ENCODE results near the gene PLXNC1.
A peak's percentile ranks its signal among the peaks of the same experiment; 100 is the strongest.

PLXNC1 gene

GRCh38 chr12:94200695-94201094, 52.3 kb downstream of the PLXNC1 start:
- Histone ChIP-seq H3K4me1 (ENCODE audit: control insufficient read depth, insufficient read depth, low read length) (no peaks in the 10 kb centered on the region), H3K9ac (ENCODE audit: low read length) (no peak overlapping the region), H3K4me3 (ENCODE audit: low read length) (no peak overlapping the region), H3K27me3 (replicated peaks; ENCODE audit: control insufficient read depth, insufficient read depth, low read length) (peaks cover 6% of the 10 kb centered on the region), H3K9me3 (ENCODE audit: control insufficient read depth, low read length) (peaks cover 7% of the 10 kb centered on the region), H3K36me3 (ENCODE audit: control insufficient read depth, insufficient read depth, low read length, severe bottlenecking) (no peaks in the 10 kb centered on the region)
- no peak for DNase-seq (ENCODE audit: low read depth)

- H3K4me1 ChIP-seq (ENCODE audit: control insufficient read depth, insufficient read depth, low read length): peaks cover 2% of the 10 kb centered on the region
- peaks cover 6% of the 10 kb centered on the region for H3K27me3 ChIP-seq (replicated peaks; ENCODE audit: control insufficient read depth, insufficient read depth, low read length)
- no peaks in the 10 kb centered on the region for H3K36me3 ChIP-seq (ENCODE audit: control insufficient read depth, insufficient read depth, low read length, severe bottlenecking)
- H3K9ac ChIP-seq (ENCODE audit: low read length): no peak overlapping the region
- H3K4me3 ChIP-seq (ENCODE audit: low read length): no peak overlapping the region
- DNase-seq (ENCODE audit: low read depth): no peak
- H3K9me3 ChIP-seq (ENCODE audit: control insufficient read depth, low read length): no peaks in the 10 kb centered on the region
Measured at GRCh38 chr12:94202245-94203180, 54.1 kb downstream of the PLXNC1 start.

GRCh38 chr12:94203181-94203546, 54.8 kb downstream of the PLXNC1 start:
- no peak overlapping the region for H3K9ac ChIP-seq (ENCODE audit: low read length)
- no peak overlapping the region for H3K4me3 ChIP-seq (ENCODE audit: low read length)
- peaks cover 6% of the 10 kb centered on the region for H3K27me3 ChIP-seq (replicated peaks; ENCODE audit: control insufficient read depth, insufficient read depth, low read length)
- no peaks in the 10 kb centered on the region for H3K9me3 ChIP-seq (ENCODE audit: control insufficient read depth, low read length)
- peaks cover 9% of the 10 kb centered on the region for H3K4me1 ChIP-seq (ENCODE audit: control insufficient read depth, insufficient read depth, low read length)
- H3K36me3 ChIP-seq (ENCODE audit: control insufficient read depth, insufficient read depth, low read length, severe bottlenecking): no peaks in the 10 kb centered on the region
- no peak for DNase-seq (ENCODE audit: low read depth)

DNA sequence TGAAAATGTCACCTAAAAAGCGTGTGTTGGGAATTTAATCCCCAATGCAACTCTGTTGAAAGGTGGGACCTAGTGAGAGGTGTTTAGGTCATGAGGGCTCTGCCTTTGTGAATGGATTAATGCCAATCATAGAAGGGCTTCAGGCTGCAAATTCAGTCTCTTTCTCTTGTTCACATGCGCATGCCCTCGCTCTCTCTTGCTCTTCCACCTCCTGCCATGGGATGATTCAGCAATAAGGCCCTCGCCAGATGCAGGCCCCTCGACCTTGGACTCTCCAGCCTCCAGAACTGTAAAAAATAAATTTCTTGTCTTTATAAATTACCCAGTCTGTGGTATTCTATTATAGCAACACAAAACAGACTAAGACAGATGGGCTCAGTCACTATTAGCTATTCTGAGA, 55.4 kb downstream of the PLXNC1 start:
- no peak for DNase-seq (ENCODE audit: low read depth)
- Histone ChIP-seq H3K36me3 (ENCODE audit: control insufficient read depth, insufficient read depth, low read length, severe bottlenecking) (no peaks in the 10 kb centered on the region), H3K4me3 (ENCODE audit: low read length) (no peak overlapping the region), H3K27me3 (replicated peaks; ENCODE audit: control insufficient read depth, insufficient read depth, low read length) (peaks cover 3% of the 10 kb centered on the region), H3K4me1 (ENCODE audit: control insufficient read depth, insufficient read depth, low read length) (peaks cover 15% of the 10 kb centered on the region), H3K9ac (ENCODE audit: low read length) (no peak overlapping the region), H3K9me3 (ENCODE audit: control insufficient read depth, low read length) (no peaks in the 10 kb centered on the region)

- Histone ChIP-seq H3K4me3 (ENCODE audit: low read length) (no peak overlapping the region), H3K36me3 (ENCODE audit: control insufficient read depth, insufficient read depth, low read length, severe bottlenecking) (no peaks in the 10 kb centered on the region), H3K4me1 (ENCODE audit: control insufficient read depth, insufficient read depth, low read length) (peaks cover 17% of the 10 kb centered on the region), H3K27me3 (replicated peaks; ENCODE audit: control insufficient read depth, insufficient read depth, low read length) (no peaks in the 10 kb centered on the region), H3K9ac (ENCODE audit: low read length) (no peak overlapping the region), H3K9me3 (ENCODE audit: control insufficient read depth, low read length) (no peaks in the 10 kb centered on the region)
- no peak for DNase-seq (ENCODE audit: low read depth)
Measured at GRCh38 chr12:94204499-94205247, 56.3 kb downstream of the PLXNC1 start.

- no peak for DNase-seq (ENCODE audit: low read depth)
- no peak overlapping the region for H3K9ac ChIP-seq (ENCODE audit: low read length)
- H3K9me3 ChIP-seq (ENCODE audit: control insufficient read depth, low read length): no peaks in the 10 kb centered on the region
- peaks cover 17% of the 10 kb centered on the region for H3K4me1 ChIP-seq (ENCODE audit: control insufficient read depth, insufficient read depth, low read length)
- H3K36me3 ChIP-seq (ENCODE audit: control insufficient read depth, insufficient read depth, low read length, severe bottlenecking): no peaks in the 10 kb centered on the region
- no peaks in the 10 kb centered on the region for H3K27me3 ChIP-seq (replicated peaks; ENCODE audit: control insufficient read depth, insufficient read depth, low read length)
- no peak overlapping the region for H3K4me3 ChIP-seq (ENCODE audit: low read length)
Measured at GRCh38 chr12:94205822-94206221, 57.4 kb downstream of the PLXNC1 start.

- no peaks in the 10 kb centered on the region for H3K27me3 ChIP-seq (replicated peaks; ENCODE audit: control insufficient read depth, insufficient read depth, low read length)
- H3K36me3 ChIP-seq (ENCODE audit: control insufficient read depth, insufficient read depth, low read length, severe bottlenecking): no peaks in the 10 kb centered on the region
- no peak overlapping the region for H3K4me3 ChIP-seq (ENCODE audit: low read length)
- no peak overlapping the region for H3K9ac ChIP-seq (ENCODE audit: low read length)
- H3K9me3 ChIP-seq (ENCODE audit: control insufficient read depth, low read length): no peaks in the 10 kb centered on the region
- peak; percentile 29 for DNase-seq (ENCODE audit: low read depth)
- H3K4me1 ChIP-seq (ENCODE audit: control insufficient read depth, insufficient read depth, low read length): peaks cover 17% of the 10 kb centered on the region
Measured at GRCh38 chr12:94206886-94207285, 58.5 kb downstream of the PLXNC1 start.

DNA sequence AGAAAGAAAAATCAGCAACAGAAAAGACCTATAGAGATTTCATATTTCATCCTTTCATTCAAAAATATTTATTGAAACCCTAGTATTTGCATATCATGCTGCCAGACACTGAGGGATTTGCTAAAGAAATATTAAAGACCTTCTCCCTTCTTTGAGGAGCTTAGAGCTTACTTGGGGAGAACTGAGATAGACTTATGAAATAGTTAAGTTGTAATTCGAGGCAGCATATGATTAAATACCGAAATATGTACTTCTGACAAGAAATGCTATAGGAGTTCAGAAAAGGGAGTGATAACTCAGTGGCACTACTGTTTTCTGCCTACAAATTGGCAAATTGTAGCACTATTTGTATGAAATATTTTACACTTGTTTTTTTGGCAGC, 59.1 kb downstream of the PLXNC1 start:
- H3K9me3 ChIP-seq (ENCODE audit: control insufficient read depth, low read length): no peaks in the 10 kb centered on the region
- no peak overlapping the region for H3K9ac ChIP-seq (ENCODE audit: low read length)
- peak; percentile 35 for DNase-seq (ENCODE audit: low read depth)
- peaks cover 17% of the 10 kb centered on the region for H3K4me1 ChIP-seq (ENCODE audit: control insufficient read depth, insufficient read depth, low read length)
- H3K27me3 ChIP-seq (replicated peaks; ENCODE audit: control insufficient read depth, insufficient read depth, low read length): no peaks in the 10 kb centered on the region
- H3K4me3 ChIP-seq (ENCODE audit: low read length): peak overlapping the region; percentile 62
- H3K36me3 ChIP-seq (ENCODE audit: control insufficient read depth, insufficient read depth, low read length, severe bottlenecking): no peaks in the 10 kb centered on the region

GRCh38 chr12:94207849-94208621, 59.7 kb downstream of the PLXNC1 start:
- Histone ChIP-seq H3K9ac (ENCODE audit: low read length) (no peak overlapping the region), H3K4me1 (ENCODE audit: control insufficient read depth, insufficient read depth, low read length) (peaks cover 17% of the 10 kb centered on the region), H3K4me3 (ENCODE audit: low read length) (peak overlapping the region; percentile 62), H3K27me3 (replicated peaks; ENCODE audit: control insufficient read depth, insufficient read depth, low read length) (no peaks in the 10 kb centered on the region), H3K9me3 (ENCODE audit: control insufficient read depth, low read length) (no peaks in the 10 kb centered on the region), H3K36me3 (ENCODE audit: control insufficient read depth, insufficient read depth, low read length, severe bottlenecking) (no peaks in the 10 kb centered on the region)
- DNase-seq (ENCODE audit: low read depth): no peak

DNA sequence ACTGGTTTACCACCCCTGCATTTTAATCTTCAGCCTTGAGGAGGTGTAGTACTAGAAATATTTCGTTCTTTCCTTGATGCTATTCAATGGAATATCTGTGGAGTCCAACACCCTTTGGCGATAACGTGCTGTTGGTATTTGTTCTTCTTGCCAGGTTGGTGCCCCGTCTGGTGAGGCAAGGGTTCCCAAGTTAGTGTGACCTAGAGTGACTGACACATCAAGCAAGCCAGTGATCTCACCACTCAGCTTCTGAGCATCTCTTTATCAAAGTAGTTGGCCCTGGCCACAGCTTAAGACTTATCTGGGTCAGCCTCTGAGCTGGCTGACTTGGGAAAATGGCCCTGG, 60.2 kb downstream of the PLXNC1 start:
- Histone ChIP-seq H3K36me3 (ENCODE audit: control insufficient read depth, insufficient read depth, low read length, severe bottlenecking) (no peaks in the 10 kb centered on the region), H3K9me3 (ENCODE audit: control insufficient read depth, low read length) (no peaks in the 10 kb centered on the region), H3K9ac (ENCODE audit: low read length) (no peak overlapping the region), H3K4me3 (ENCODE audit: low read length) (peak overlapping the region; percentile 62), H3K4me1 (ENCODE audit: control insufficient read depth, insufficient read depth, low read length) (peaks cover 17% of the 10 kb centered on the region), H3K27me3 (replicated peaks; ENCODE audit: control insufficient read depth, insufficient read depth, low read length) (no peaks in the 10 kb centered on the region)
- DNase-seq (ENCODE audit: low read depth): no peak

- Histone ChIP-seq H3K4me1 (ENCODE audit: control insufficient read depth, insufficient read depth, low read length) (peaks cover 17% of the 10 kb centered on the region), H3K36me3 (ENCODE audit: control insufficient read depth, insufficient read depth, low read length, severe bottlenecking) (no peaks in the 10 kb centered on the region), H3K4me3 (ENCODE audit: low read length) (no peak overlapping the region), H3K27me3 (replicated peaks; ENCODE audit: control insufficient read depth, insufficient read depth, low read length) (no peaks in the 10 kb centered on the region), H3K9me3 (ENCODE audit: control insufficient read depth, low read length) (no peaks in the 10 kb centered on the region), H3K9ac (ENCODE audit: low read length) (no peak overlapping the region)
- DNase-seq (ENCODE audit: low read depth): no peak
Measured at GRCh38 chr12:94209240-94209639, 60.9 kb downstream of the PLXNC1 start.

Data from adipocyte (in vitro differentiated cells).